Measurements from ENCODE around the gene FOXO3. TPM values are rescaled to one million over a fixed set of nuclear protein-coding genes. Genes with fewer than 3 reads are reported as not detected.

Gene FOXO3
- total RNA-seq, 1 donor from 2014 or later: 43.3 TPM

GRCh38 chr6:108574457-108575141, 13.9 kb downstream of the FOXO3 start:
- Mint-ChIP-seq H3K4me3 (no peak overlapping the region), H3K27me3 (no peaks in the 10 kb centered on the region), H3K9me3 (no peaks in the 10 kb centered on the region), H3K36me3 (peaks cover 46% of the 10 kb centered on the region), H3K27ac (peak overlapping the region; percentile 12), H3K4me1 (ENCODE audit: unreplicated experiment) (peaks cover 32% of the 10 kb centered on the region)
- no peak for TF ChIP-seq CTCF (conservative IDR thresholded peaks at IDR 0.05)
- no peak for DNase-seq (ENCODE audit: extremely low spot score, unreplicated experiment)

- TF ChIP-seq CTCF (conservative IDR thresholded peaks at IDR 0.05): no peak
- H3K4me3 Mint-ChIP-seq: no peak overlapping the region
- H3K36me3 Mint-ChIP-seq: peaks cover 42% of the 10 kb centered on the region
- H3K9me3 Mint-ChIP-seq: no peaks in the 10 kb centered on the region
- H3K27ac Mint-ChIP-seq: no peak overlapping the region
- H3K4me1 Mint-ChIP-seq (ENCODE audit: unreplicated experiment): peaks cover 37% of the 10 kb centered on the region
- H3K27me3 Mint-ChIP-seq: no peaks in the 10 kb centered on the region
- no peak for DNase-seq (ENCODE audit: extremely low spot score, unreplicated experiment)
Observed at GRCh38 chr6:108575905-108576494, 15.3 kb downstream of the FOXO3 start.

- DNase-seq (ENCODE audit: extremely low spot score, unreplicated experiment): no peak
- Mint-ChIP-seq H3K4me1 (ENCODE audit: unreplicated experiment) (peaks cover 44% of the 10 kb centered on the region), H3K9me3 (no peaks in the 10 kb centered on the region), H3K27ac (no peak overlapping the region), H3K27me3 (no peaks in the 10 kb centered on the region), H3K4me3 (peak overlapping the region; percentile 29), H3K36me3 (peaks cover 35% of the 10 kb centered on the region)
- no peak for TF ChIP-seq CTCF (conservative IDR thresholded peaks at IDR 0.05)
Observed at GRCh38 chr6:108576709-108577108, 16.0 kb downstream of the FOXO3 start.

GRCh38 chr6:108578166-108578565, 17.4 kb downstream of the FOXO3 start:
- Mint-ChIP-seq H3K27ac (peak overlapping the region; percentile 11), H3K27me3 (no peaks in the 10 kb centered on the region), H3K36me3 (peaks cover 30% of the 10 kb centered on the region), H3K4me1 (ENCODE audit: unreplicated experiment) (peaks cover 59% of the 10 kb centered on the region), H3K4me3 (no peak overlapping the region), H3K9me3 (no peaks in the 10 kb centered on the region)
- no peak for DNase-seq (ENCODE audit: extremely low spot score, unreplicated experiment)
- no peak for TF ChIP-seq CTCF (conservative IDR thresholded peaks at IDR 0.05)

GRCh38 chr6:108578595-108579327, 18.0 kb downstream of the FOXO3 start:
- no peak for TF ChIP-seq CTCF (conservative IDR thresholded peaks at IDR 0.05)
- peaks cover 62% of the 10 kb centered on the region for H3K4me1 Mint-ChIP-seq (ENCODE audit: unreplicated experiment)
- no peaks in the 10 kb centered on the region for H3K27me3 Mint-ChIP-seq
- H3K9me3 Mint-ChIP-seq: no peaks in the 10 kb centered on the region
- peak overlapping the region; percentile 11 for H3K27ac Mint-ChIP-seq
- DNase-seq (ENCODE audit: extremely low spot score, unreplicated experiment): no peak
- H3K4me3 Mint-ChIP-seq: no peak overlapping the region
- H3K36me3 Mint-ChIP-seq: peaks cover 30% of the 10 kb centered on the region

All from type B pancreatic cell (in vitro differentiated cells).